GM18511 (cell line): ENCODE results near the gene SLC19A1.

Experiments
- ATAC-seq: cut with Tn5 transposase; IDR thresholded peaks from one replicate; pipeline ENCODE4 v1.9.1; 2021; ENCODE audit warnings: mild to moderate bottlenecking, moderate library complexity; ENCODE audit not compliant: unreplicated experiment

Gene SLC19A1

DNA sequence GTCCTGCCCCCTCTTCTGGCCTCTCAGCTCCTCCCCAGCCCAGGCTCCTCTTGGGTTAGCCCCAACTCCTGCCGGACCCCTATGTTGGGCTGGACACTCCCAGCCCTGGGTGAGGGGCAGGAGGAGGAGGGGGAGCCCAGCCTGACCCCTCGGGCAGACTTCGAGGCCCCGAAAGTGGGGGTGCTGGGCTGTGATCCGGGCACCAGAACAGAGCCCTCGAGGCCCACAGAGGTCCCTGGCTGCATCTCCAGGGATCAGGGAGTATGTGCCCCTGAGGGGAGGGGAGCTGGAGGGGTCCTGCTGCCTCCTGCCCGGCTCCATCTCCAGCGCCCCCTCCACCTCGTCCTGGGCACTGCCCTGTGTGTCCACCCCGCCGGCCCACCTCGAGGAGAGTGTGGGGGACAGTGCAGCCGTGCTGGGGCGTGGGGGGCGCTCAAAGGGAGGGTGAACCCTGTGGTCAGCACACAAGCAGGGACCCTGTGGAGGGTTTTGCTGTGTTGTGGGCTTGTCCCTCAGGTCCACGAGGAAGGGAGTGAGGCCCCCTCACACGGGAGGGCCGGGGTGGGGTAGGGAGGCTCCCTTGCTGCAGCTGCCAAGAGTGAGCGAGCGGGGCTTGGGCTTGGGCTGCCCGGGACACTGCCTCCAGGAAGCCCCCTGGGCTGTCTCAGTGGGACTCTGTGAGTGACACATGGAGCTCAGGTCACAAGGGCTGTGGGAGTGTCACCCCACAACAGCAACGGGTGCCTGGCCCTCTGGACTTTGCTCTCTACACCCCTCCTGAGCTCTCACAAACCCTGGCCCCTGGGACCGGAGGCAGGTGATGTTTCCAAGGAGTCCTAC lies 82.8 kb downstream of the SLC19A1 start:
- no peak for ATAC-seq

DNA sequence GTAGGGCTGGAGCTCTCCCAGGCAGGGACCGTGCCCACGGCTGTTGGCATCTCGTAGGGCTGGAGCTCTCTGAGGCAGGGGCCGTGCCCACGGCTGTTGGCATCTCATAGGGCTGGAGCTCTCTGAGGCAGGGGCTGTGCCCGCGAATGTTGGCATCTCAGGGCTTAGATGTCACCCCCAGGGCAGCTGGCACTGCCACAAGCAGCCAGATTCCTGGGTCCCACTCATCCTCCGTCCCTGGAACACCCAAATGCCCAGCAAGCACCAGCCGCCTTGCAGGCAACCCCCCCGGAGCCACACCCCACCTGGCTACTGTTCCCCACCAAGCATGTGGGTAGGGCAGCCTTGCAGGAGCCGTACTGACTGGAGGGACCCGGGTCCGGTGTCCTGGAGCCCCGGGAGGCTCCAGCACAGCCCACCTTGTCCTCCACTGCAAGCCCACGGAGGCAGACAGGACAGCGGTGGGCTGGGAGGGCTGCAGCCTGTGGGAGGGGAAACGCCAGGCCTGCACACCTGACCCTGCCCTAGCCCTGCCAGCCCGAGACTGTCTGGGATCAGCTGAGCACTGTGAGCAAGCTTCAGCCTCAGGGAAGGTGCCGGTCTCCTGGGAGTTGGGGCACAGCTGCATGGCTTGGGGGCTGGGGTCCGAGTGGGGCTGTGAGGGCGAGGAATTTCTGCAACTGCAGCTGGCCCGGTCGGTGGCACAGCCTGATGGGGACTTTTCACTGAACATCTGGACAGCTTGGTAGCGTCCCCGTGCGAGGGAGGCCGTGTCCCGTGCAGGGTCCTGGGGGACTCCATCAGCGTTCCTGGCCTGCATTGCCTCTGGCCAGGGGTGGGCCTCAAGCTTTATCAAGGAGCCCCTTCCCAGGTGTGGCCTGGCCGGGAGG lies 83.7 kb downstream of the SLC19A1 start:
- ATAC-seq, result no peak

DNA sequence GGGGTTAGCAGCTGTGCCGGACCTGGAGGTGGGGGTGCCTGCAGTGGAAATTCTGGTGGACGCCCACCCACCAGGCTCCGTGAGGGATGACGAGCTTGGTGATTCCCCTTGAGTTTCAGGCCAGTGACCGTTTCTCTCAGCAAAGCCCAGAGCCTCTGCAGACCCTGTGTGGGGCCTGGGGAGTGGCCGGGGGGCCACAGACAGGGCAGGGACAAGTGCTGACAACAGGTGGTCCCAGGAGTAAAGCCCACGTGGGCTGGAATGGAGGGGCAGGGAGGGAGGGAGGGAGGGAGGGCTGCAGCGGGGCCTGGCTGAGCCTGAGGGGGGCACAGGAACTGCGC lies 84.4 kb downstream of the SLC19A1 start:
- no peak for ATAC-seq

DNA sequence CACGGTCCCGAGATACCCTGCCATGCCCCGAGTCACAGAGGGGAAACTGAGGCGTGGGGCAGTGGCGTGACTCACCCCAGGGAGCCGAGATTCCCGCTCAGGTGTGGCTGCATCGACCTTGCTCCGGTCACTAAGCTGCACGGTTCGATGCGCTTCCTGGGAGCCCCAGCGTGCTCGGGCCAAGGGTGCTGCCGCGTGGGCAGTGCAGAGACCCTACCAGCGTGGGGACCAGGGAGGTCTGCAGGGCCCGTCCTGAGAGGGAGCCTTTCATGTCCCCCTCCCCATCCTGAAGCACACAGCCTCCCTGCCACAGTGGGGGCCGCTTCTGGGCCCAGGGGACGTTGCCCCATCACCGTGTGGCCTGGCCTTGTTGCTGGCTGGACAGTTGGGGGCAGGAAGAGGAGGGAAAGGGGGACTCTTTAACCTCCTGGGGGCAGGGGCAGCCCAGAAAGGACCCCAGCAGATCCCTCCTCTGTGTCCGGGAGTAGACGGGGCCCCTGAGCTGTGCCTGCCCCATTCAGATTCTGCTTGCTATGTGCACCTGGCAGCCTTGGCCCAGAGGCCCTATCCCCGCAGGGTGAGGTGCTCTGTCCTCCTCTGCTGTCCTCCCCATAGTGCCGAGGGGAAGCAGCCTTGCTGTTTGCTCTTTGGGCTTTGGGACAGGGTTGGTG lies 84.9 kb downstream of the SLC19A1 start:
- no peak for ATAC-seq

DNA sequence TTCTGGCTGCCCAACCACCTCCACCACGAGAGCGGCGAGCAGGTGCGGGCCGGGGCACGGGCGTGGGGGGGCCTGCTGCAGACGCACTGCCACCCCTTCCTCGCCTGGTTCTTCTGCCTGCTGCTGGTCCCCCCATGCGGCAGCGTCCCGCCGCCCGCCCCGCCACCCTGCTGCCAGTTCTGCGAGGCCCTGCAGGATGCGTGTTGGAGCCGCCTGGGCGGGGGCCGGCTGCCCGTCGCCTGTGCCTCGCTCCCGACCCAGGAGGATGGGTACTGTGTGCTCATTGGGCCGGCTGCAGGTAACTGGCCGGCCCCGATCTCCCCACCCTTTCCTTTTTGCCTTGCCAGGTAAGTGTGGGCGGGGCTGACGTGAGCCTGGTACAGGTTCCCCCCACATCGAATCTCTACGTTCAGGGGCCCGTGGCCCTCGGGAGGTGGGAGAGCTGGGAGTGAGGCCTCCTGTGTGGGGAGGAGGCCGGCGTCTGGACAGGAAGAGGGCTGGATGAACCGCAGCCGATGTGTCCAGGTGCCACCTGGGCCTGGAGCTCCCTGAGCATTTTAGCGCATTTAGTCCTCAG lies 85.6 kb downstream of the SLC19A1 start:
- ATAC-seq, result no peak

DNA sequence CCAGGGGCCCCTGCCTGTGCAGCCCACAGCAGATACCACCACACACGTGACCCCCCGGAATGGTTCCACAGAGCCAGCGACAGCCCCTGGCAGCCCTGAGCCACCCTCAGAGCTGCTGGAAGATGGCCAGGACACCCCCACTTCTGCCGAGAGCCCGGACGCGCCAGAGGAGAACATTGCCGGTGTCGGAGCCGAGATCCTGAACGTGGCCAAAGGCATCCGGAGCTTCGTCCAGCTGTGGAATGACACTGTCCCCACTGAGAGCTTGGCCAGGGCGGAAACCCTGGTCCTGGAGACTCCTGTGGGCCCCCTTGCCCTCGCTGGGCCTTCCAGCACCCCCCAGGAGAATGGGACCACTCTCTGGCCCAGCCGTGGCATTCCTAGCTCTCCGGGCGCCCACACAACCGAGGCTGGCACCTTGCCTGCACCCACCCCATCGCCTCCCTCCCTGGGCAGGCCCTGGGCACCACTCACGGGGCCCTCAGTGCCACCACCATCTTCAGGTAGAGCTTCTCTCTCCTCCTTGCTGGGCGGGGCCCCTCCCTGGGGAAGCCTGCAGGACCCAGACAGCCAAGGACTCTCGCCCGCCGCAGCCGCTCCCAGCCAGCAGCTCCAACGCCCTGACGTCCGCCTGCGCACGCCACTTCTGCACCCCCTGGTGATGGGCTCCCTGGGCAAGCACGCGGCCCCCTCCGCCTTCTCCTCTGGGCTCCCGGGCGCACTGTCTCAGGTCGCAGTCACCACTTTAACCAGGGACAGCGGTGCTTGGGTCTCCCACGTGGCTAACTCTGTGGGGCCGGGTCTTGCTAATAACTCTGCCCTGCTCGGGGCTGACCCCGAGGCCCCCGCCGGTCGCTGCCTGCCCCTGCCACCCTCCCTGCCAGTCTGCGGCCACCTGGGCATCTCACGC lies 86.3 kb downstream of the SLC19A1 start:
- no peak for ATAC-seq

DNA sequence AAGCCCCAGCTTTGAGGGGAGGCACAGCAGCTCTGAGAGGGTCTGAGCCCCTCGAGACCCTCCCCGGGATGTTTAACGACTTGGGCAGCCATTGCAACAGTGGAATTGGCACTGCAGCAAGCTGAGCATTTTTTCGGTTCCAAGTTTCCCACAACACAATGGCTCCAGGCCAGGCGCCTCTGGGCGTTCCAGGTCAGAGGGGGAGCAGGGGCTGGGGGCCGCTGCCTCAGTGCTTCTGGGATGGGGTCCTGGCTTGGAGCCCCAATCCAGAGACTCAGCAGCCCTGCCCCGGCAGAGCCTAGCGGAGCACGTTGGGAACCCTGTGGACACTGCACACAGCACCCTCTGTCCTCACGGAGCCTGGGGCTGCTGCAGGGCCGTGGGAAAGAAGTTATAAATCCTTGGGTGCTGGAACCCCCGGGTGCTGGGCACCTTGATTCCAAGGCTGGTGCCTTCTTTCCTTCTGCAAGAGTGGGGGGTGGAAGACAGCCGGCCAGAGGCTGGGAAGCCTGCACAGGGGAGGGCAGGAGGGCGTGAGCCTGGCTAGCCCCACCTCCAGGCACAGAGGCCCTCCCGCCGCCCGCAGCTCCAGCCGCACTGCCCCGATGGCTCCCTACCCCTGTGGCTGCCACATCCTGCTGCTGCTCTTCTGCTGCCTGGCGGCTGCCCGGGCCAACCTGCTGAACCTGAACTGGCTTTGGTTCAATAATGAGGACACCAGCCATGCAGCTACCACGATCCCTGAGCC lies 87.1 kb downstream of the SLC19A1 start:
- no peak for ATAC-seq

DNA sequence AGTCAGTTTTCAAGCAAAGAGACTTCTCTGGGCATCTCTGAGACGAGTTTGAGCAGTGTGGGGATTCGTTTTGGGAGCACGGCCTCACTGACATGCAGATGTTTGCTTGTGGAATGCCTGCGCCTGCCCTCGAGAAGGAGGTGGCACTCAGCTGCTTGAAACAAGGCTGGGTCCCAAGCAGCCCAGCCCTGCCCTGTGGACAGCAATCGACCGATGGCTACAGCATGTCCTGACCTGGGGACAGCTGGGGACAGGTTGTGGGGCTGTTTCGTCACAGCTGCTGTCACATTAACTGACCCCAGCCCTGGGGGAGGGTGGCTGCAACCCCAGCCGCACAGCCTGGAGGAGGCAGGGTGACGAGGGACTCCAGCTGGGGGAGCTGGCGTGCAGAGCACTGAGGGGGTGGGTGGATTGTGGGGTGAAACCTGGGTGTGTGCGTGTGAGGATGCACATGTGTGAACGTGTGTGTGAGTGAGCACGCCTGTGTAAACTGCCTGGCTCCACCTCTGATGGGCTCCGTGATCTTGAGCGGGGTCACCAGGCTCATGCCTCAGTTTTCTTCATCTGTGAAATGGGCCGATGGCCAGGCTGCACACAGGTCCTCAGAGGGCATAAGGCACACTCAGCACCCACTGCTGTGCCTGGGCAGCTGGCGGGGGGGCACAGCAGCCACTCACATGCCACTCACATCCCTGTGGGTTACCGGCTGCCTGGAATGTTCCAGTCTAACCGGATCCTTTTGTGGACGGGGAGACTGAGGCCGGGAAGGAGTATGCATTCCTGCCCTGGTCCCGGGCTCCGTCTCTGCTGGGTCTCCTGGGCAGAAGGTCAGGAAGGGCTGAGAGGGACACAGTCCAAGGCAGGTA lies 87.9 kb downstream of the SLC19A1 start:
- no peak for ATAC-seq

DNA sequence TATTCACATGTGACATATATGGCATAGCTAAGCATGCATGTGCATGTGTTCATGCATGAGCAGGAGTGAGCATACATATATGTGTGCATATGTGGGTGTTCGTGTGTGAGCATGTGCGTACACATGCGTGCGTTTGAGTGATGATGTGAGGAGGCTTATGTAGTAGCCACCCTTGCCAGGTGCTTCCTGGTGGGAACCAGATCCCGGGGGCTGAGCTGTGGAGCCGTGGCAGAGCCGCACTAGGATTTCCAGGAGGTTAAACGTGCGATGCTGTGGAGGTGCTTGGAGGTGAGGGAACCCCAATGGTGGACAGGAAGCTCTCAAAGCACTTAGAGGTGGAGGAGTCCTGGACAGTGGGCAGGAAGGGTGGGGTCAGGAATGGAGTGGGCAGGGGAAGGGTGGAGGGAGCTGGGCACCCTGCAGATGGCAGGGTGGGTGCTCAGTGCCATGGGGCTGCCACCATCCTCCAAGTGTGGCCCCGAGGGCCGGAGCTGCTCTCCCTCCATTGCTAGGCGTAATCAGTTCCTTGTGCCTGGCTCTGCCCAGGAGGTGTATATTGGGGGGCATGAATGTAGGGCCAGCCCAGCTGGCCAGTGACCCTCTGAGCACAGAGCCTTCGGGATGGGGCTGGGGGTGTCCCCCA lies 88.8 kb downstream of the SLC19A1 start:
- ATAC-seq, result no peak

DNA sequence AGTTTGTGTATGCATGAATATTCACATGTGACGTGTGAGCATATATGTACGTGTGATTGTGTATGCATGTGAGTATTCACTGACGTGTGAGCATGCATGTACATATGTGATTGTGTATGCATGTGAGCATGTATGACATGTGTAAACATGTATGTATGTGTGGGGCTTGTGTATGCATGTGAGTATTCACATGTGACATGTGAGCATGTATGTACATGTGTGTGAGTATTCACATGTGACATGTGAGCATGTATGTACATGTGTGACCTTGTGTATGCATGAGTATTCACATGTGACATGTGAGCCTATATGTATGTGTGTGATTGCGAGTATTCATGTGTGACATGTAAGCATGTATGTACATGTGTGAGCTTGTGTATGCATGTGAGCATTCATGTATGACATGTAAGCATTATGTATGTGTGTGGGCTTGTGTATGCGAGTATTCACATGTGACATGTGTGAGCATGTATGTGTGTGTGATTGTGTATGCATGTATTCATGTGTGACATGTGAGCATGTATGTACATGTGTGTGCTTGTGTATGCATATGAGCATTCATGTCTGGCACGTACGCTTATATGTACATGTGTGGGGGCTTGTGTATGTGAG lies 89.4 kb downstream of the SLC19A1 start:
- no peak for ATAC-seq

DNA sequence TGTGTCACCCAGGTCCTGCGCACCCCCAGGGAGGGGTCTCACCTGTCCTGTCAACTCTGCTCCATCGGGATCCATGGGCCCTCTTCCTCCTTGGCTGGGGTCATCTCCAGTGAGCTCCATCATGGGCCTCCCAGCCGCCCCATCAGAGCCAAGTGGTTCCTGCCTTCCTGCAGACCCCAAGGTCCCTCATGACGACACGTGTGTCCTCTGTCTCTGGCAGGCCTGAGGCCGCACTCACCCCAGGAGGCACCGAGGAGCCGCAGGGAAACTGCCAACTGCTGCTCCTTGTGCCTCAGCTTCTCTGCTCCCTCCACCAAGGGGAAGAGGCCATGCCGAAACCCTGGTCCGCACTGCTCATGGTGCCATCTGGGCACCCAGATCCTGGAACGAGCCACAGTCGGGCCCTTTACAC lies 90.5 kb downstream of the SLC19A1 start:
- no peak for ATAC-seq

DNA sequence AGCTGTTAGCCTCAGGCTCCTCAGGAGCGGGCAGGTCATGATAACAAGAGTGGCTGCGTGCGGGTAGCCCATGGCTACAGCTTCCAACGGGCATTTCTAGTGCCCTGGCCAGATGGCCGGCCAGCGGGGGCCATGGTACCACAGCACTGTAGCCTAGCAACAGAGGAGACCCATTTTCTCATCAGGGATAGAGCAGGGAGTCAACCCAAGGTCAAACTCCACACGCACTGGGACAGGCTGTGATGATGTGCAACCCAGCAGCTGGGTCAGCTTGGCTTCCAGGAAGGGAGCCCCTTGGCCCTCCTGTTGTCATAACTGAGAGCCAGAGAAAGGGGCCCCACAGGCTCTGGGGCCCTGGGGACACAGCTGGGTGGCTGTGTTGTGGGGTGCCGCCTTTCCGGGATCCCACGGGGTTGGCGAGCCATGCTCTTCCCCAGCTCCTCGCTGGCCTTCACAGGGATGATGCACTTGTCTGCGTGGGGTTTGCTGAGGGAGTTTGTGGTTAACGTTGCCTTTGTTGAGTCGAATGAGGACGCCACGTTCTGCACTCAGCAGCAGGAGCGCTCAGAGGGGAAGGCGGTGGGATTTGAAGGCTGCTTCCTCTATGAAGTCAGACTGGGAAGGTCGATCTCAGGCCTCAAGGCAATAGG lies 91.0 kb downstream of the SLC19A1 start:
- ATAC-seq, result no peak

DNA sequence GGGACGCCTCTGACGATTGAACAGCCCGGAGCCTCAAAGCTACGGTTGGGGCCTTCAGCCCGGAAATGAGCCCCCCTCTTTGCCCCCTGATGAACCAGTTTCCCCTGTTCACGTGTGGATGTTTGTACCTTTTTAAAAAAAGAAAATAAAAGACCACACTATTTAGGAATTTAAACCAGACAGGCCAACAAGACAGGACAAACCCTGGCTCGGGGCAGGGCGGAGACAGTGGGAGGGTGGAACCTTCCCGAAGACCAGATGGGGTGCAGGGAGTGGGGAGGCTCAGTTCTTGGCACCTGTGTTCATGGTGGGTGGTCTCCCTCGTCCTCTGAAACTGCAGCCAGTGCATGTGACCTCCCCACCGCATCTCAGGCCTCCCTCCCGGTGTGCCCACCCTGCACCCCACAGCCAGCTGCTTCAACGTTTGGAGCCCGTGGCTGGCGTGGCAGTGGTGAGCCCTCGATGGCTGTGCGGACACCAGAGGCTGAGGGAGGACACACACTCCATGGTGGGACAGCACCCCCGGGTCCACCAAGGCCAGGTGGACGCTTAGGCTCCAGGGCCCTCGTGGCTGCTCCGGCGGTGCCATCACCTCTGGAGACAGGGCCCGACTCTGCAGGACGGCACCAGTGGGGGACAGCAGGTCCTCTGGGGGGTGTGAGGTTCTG lies 91.7 kb downstream of the SLC19A1 start:
- ATAC-seq, result no peak

DNA sequence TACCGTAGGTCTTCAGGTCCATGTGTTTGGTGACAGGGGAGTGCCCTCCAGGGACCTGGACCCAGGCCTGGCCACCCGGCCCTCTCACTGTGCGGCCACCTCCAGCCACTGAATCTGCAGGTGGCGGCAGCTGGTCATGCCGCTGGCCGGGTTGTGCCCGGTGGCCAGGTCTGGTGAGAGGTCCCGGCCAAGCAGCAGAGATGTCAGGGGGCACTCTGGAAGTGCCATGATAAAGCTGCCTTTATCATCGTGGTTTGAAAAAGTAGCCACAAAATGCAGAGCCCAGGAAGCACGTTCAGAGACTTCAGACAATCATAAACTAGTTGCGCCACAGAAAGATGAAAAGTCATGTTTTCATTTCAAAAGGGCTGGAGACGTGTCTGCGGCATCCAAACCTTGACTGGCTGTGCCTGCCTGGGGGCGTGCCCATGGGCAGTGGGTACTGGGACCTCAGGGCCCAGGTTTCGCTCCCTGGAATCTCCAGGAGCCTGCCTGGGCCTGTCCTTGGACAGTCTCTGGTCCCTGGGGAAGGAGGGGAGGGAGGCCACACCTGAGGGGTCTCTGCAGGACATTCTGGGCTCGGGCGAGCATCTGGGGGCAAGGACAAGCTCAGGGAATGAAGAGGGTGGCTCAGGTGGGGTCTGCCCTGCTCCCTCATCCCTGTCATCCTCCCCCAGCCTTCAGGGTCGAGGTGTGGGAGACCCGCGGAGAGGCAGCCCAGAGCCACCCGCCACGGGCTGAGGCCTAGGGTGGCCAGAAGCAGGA lies 92.4 kb downstream of the SLC19A1 start:
- ATAC-seq, result no peak

DNA sequence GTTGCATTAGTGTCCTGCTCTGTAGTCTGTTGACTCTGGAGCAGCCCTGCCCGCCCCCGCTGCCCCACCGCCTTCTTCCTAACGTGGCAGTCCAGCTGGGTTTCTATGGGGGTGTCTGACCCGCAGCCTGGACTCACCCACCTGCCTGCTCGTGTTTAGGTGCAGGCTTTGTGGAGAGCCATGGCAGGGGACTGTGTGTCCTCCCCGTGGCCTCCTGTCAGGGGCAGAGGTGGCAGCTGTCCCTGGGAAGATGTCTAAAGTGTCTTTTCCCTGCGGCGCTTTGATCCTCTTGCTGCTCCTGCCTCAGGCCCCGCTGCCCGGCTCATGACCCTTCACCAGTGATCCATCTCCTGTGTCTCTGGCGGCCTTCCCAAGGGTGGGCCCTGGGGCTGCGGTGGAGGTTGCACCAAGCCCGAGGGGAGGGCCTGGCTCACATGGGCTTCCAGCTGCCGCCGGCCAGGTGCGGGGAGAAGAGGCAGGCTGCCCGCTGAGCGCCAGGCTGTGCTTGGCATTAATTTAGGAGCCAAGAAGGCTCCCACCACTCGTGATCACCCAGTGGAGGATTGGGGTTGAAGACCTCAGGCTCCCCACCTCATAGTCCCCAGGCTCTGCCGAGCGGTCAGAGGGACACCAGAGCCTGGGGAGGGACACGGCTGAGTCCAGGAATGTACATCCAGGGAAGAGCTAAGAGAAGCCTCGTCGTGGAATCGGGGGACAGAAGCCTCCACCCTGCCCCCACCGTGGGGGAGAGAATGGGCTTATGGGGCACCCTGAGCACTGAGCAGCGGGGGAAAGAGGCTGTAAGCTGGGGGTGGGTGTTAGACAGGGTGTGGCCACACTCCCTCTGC lies 93.2 kb downstream of the SLC19A1 start:
- no peak for ATAC-seq
